Prostate gland (tissue), 2 donors: Measurements from ENCODE around the gene VAV2. TPM values are rescaled to one million over a fixed set of nuclear protein-coding genes. Genes with fewer than 3 reads are reported as not detected.
"Not testable (repeated sequence)": the region's sequence is repeated elsewhere in the genome, so short reads cannot be mapped to it uniquely, and the experiment has no call there.

ENCODE experiments used
- DNase-seq: peaks from one replicate; pipeline ENCODE4 v3.0.0-alpha.2; 2019; ENCODE audit warnings: low spot score
- H3K27ac ChIP-seq, 2 donors: fragments of 200-600 bp; sonication (generic); 2 replicates each; pipeline ENCODE4 v1.5.1; 2017 to 2019
- H3K27me3 ChIP-seq: fragments of 200-600 bp; sonication (generic); replicated peaks from 2 replicates; pipeline ENCODE4 v1.5.1; 2019; ENCODE audit not compliant: insufficient read depth
- H3K36me3 ChIP-seq, 2 donors: fragments of 200-600 bp; sonication (generic); 1 replicate in 1 of 2; 2 replicates in 1 of 2; pipeline versions ENCODE4 v1.5.1 to v1.8.1; 2017 to 2019
- H3K4me1 ChIP-seq: fragments of 200-600 bp; sonication (generic); replicated peaks from 2 replicates; pipeline ENCODE4 v1.5.1; 2019
- H3K4me3 ChIP-seq, 2 donors: fragments of 200-600 bp; sonication (generic); 2 replicates each; pipeline ENCODE4 v1.5.1; 2017 to 2019
- H3K9me3 ChIP-seq: fragments of 200-600 bp; sonication (generic); 2 replicates; pipeline ENCODE4 v1.5.1; 2017
- POLR2A ChIP-seq: fragments of 450-650 bp; IDR thresholded peaks from one replicate; pipeline ENCODE4 v1.6.1; 2016; ENCODE audit warnings: antibody characterized with exemption, mild to moderate bottlenecking
- POLR2AphosphoS5 ChIP-seq: sonication (generic); formaldehyde crosslinking; IDR thresholded peaks from one replicate; pipeline ENCODE4 v1.6.1; 2017; ENCODE audit warnings: antibody characterized with exemption
- WGBS: methylation state at CpG from one replicate; pipeline ENCODE4 v1.1.5; 2018; 5-methylcytosine and 5-hydroxymethylcytosine counted together
- intact Hi-C: fragments of 100-400 bp; cut with DNase I; formaldehyde crosslinking; loops from one replicate; pipeline ENCODE4 v1.14.2; 2022
- total RNA-seq, 2 donors: library from RNA; depleted of rRNA; stranded (reverse); fragments of >200 nt; gene quantifications; one replicate each; pipeline ENCODE4 v1.1.0, GENCODE V29; 2016
- TF ChIP-seq, protein P1 (sequence below), 4 experiments: fragments of 200-600 bp in 2 of 4; fragments of 450-650 bp in 2 of 4; sonication (generic) in 2 of 4; IDR thresholded peaks; 1 replicate in 3 of 4; 2 replicates in 1 of 4; pipeline ENCODE4 v1.5.1; 2016 to 2019; ENCODE audit warnings: antibody characterized with exemption in 4 of 4, mild to moderate bottlenecking in 2 of 4, moderate library complexity in 2 of 4

Gene VAV2
- total RNA-seq, 2 donors from 2014 or later, result 13.5 to 19.5 TPM

DNA sequence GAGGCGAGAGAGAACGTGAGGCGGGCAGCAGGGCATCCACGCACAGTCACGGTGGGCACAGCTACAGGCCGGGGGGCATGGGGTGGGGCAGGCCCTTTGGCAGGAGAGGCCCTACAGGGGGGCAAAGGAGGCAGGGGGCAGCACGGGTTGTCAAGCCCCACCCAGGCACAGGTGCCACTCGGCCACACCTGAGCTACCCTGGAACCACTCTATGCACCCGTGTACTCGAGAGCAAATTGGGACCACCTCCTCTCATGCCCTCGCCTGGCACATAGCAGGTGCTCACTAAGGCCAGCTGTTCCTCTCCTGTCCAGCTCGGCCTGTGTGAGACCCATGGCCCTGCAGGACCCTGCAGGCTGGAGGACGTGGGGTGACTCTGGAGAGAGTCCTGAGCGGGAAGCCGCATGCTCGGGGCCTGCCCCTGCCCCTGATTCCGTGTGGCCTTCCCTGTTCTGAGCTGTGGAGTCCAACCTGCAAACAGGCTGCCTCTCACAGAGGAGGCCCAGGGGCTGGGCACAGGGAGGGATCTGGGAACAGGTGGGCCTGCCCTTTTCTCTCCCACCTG is 222.5 kb downstream of the VAV2 start:
- Histone ChIP-seq H3K4me1 (no peaks in the 10 kb centered on the region), H3K27ac (no peak overlapping the region), H3K36me3 (peaks cover 0 to 3% of the 10 kb centered on the region in 2 donors), H3K27me3 (no peaks in the 10 kb centered on the region), H3K9me3 (no peaks in the 10 kb centered on the region), H3K4me3 (no peak overlapping the region)
- TF ChIP-seq POLR2A (no peak), POLR2AphosphoS5 (no peak)
- TF ChIP-seq, protein P1, sequence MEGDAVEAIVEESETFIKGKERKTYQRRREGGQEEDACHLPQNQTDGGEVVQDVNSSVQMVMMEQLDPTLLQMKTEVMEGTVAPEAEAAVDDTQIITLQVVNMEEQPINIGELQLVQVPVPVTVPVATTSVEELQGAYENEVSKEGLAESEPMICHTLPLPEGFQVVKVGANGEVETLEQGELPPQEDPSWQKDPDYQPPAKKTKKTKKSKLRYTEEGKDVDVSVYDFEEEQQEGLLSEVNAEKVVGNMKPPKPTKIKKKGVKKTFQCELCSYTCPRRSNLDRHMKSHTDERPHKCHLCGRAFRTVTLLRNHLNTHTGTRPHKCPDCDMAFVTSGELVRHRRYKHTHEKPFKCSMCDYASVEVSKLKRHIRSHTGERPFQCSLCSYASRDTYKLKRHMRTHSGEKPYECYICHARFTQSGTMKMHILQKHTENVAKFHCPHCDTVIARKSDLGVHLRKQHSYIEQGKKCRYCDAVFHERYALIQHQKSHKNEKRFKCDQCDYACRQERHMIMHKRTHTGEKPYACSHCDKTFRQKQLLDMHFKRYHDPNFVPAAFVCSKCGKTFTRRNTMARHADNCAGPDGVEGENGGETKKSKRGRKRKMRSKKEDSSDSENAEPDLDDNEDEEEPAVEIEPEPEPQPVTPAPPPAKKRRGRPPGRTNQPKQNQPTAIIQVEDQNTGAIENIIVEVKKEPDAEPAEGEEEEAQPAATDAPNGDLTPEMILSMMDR (IDR thresholded peaks at IDR 0.05), result no peak
- intact Hi-C loops, result no loop called here
- WGBS, result 92% methylated on average over 14 of the region's 17 CpGs
- no peak for DNase-seq

DNA sequence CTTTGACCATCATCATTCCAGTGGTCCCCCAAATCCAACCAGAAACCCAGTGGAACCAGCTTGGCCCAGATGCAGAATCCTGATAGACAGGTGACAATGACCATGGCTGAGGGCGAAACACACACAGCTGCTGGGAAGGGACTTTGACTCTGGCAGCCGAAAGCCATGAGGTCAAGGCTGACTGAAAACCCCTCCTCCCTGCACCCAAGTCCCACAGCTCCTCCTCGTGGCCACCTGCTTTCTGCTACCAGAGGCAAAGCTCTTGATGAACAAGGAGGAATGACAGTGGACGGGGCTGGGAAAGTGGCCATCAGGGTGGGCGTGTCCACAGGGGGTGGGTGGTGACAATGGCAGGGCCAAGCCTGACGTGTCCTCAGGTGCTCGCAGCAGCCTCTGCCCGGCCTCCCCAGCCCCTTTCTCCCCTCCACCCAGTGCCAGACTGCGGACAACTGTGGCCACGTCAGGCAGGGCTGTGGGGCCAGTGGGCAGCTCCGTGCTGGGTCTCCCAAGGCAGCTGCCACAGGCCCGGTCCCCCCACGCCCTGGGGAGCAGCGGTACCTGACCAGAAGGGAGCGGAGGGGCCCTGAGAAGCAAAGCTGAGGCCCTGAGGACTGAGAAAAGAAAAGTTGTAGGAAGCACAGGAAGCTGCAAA is 223.1 kb downstream of the VAV2 start:
- TF ChIP-seq POLR2AphosphoS5 (no peak), POLR2A (no peak)
- TF ChIP-seq, protein P1 (IDR thresholded peaks at IDR 0.05), result no peak
- H3K27ac ChIP-seq, result no peak overlapping the region
- peaks cover 0 to under 1% of the 10 kb centered on the region in 2 donors for H3K36me3 ChIP-seq
- no peak for DNase-seq
- no peak overlapping the region for H3K4me3 ChIP-seq
- 80% methylated on average over 15 of the region's 15 CpGs for WGBS
- intact Hi-C loops, result no loop called here
- H3K4me1 ChIP-seq, result no peaks in the 10 kb centered on the region
- no peaks in the 10 kb centered on the region for H3K9me3 ChIP-seq
- no peaks in the 10 kb centered on the region for H3K27me3 ChIP-seq

DNA sequence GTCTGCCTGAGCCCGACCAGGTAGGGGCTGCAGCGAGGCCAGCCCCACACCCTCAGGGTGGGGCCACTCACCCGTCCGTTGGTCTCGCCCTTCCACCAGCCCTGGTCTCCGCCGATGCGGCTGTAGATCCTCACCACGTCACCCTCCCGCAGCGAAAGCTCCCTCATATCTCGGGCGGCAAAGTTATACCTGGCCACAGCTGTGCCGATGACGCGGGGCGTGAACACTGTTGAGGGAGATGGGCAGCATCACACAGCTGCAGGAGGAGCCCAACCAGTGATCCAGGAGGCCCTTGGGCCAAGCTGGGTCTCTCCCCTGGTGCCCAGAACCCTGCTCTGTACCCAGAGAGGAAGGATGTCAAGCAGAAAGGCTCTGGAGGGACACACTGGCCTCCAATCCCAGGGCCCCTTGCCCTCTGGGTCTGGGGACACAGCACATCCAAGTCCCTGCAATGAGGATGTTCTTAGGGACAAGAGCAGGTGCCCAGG is 223.7 kb downstream of the VAV2 start:
- Histone ChIP-seq H3K9me3 (no peaks in the 10 kb centered on the region), H3K4me3 (no peak overlapping the region), H3K36me3 (no peaks in the 10 kb centered on the region), H3K27me3 (no peaks in the 10 kb centered on the region), H3K27ac (no peak overlapping the region), H3K4me1 (no peaks in the 10 kb centered on the region)
- 97% methylated on average over 17 of the region's 17 CpGs for WGBS
- no peak for DNase-seq
- intact Hi-C loops, result no loop called here
- no peak for TF ChIP-seq POLR2AphosphoS5
- TF ChIP-seq, protein P1 (IDR thresholded peaks at IDR 0.05), result no peak
- no peak for TF ChIP-seq POLR2A

DNA sequence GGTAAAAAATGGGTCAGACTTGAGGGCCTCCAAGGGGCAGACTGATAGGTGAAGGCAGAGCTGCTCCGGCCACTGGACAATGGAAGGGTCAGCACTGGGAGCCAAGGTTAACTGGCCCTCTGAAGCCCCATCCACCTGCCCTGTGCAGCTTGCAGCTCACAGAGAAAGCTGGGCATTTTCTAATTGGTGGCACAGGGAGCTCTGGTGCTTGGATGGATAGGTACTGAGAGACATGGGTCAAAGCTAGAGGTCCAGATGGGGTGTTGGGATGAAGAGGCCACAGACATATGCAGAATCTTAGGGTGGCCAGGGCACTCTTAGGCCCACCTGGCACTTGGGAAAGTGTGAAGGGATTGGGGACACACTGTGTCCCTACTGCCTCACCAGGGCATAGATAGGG is 224.5 kb downstream of the VAV2 start:
- TF ChIP-seq POLR2A (no peak), POLR2AphosphoS5 (no peak)
- TF ChIP-seq, protein P1 (IDR thresholded peaks at IDR 0.05), result no peak
- H3K9me3 ChIP-seq, result no peaks in the 10 kb centered on the region
- H3K27ac ChIP-seq, result no peak overlapping the region
- H3K4me1 ChIP-seq, result no peaks in the 10 kb centered on the region
- intact Hi-C loops, result no loop called here
- DNase-seq, result no peak
- no peak overlapping the region for H3K4me3 ChIP-seq
- 90% methylated on average over 1 of the region's 1 CpG for WGBS
- no peaks in the 10 kb centered on the region for H3K36me3 ChIP-seq
- no peaks in the 10 kb centered on the region for H3K27me3 ChIP-seq

DNA sequence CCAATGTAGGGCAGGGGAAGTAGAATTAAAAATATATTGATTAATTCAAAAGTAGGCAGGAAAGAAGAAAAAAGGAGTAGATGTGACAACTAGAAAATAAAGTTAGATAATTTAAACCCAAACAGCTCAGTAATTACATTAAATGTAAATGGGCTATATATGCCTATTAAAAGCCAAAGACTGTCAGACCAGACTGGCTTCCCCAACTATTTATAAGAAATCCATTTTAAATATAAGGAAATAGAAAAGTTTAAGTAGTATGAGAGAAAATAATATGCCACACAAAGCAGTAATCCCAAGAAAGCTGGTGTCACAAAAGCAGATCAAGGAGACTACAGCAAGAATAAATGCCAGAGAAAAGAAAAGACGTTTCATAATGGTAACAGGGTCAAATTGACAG is 225.1 kb downstream of the VAV2 start:
- Histone ChIP-seq H3K4me3 (no peak overlapping the region), H3K9me3 (no peaks in the 10 kb centered on the region), H3K27me3 (no peaks in the 10 kb centered on the region), H3K4me1 (no peaks in the 10 kb centered on the region), H3K36me3 (no peaks in the 10 kb centered on the region), H3K27ac (no peak overlapping the region)
- intact Hi-C loops, result no loop called here
- no peak for DNase-seq
- TF ChIP-seq POLR2AphosphoS5 (no peak), POLR2A (no peak)
- TF ChIP-seq, protein P1 (IDR thresholded peaks at IDR 0.05), result no peak
- WGBS, result 97% methylated on average over 1 of the region's 1 CpG

DNA sequence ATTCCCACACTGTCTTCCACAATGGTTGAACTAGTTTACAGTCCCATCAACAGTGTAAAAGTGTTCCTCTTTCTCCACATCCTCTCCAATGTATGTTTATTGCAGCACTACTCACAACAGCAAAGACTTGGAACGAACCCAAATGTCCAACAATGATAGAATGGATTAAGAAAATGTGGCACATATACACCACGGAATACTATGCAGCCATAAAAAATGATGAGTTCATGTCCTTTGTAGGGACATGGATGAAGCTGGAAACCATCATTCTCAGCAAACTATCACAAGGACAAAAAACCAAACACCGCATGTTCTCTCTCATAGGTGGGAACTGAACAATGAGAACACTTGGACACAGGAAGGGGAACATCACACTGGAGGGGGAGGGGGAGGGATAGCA is 225.9 kb downstream of the VAV2 start:
- H3K4me3 ChIP-seq, intact Hi-C loops, H3K27ac ChIP-seq, H3K9me3 ChIP-seq, DNase-seq, H3K36me3 ChIP-seq, H3K4me1 ChIP-seq, H3K27me3 ChIP-seq: not testable (repeated sequence)
- WGBS, result 72% methylated on average over 3 of the region's 3 CpGs
